ENCODE measurements around the gene CLK2. TPM values are rescaled to one million over a fixed set of nuclear protein-coding genes. Genes with fewer than 3 reads are reported as not detected.

The CLK2 gene
- total and polyA plus RNA-seq, 10 donors, result 38.6 to 89.9 (median 74.6) TPM

DNA sequence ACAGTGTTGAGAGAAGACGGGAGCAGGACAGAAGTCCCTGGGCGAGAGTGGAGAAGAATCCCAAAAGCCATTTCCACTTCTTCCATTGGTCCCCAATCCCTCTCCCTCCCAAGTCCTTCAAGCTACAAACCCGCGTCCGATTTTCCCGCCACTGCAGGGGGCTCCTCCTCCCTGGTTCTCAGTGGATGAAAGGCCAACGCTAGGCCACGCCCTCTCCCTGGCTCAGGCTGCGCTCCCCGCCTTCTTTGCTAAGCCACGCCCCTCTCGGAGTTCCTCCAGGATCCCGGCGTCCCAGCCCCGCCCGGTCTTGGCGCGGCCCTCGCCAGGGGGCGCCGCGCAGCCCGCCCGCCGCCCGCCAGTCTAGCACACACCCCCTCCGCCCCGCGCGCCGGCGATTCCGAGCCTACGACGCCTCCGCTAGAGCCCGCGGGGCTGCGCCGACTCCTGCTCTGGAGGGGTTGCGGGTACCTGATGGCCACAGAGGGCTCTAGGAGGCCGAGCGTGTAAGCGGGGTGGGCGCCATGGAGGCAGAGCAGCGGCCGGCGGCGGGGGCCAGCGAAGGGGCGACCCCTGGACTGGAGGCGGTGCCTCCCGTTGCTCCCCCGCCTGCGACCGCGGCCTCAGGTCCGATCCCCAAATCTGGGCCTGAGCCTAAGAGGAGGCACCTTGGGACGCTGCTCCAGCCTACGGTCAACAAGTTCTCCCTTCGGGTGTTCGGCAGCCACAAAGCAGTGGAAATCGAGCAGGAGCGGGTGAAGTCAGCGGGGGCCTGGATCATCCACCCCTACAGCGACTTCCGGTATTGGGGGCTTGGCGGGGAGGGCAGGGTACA lies 4.0 kb upstream of the CLK2 start, which contains the start of gene HCN3:
Gene HCN3, plus strand, starts transcription at position 394 of the 832 bp plus-strand sequence. Its CDS starts 128 bp downstream, at position 522.
- DNase-seq, result peak; percentile 97
- intact Hi-C loops (cut with DNase I; ENCODE audit: low total_unique reads), result loop anchor here (10.0 kb wide), 1 partner anchor 48 kb away; the partner anchor contains the start of gene RUSC1
- Histone ChIP-seq H3K4me3 (peak within 1 kb of the TSS; percentile 49 to 86 (median 70)), H3K27me3 (replicated peaks in 1 of 7) (peaks cover 0 to 8% (median 0%) of the 10 kb centered on the region in 7 donors), H3K36me3 (no peaks in the 10 kb centered on the region), H3K4me1 (peaks cover 14 to 44% (median 37%) of the 10 kb centered on the region in 6 donors), H3K27ac (peak within 1 kb of the TSS in 6 of 8 donors; percentile 1 to 73 (median 53)), H3K9me3 (no peaks in the 10 kb centered on the region)
- TF ChIP-seq, protein P1, sequence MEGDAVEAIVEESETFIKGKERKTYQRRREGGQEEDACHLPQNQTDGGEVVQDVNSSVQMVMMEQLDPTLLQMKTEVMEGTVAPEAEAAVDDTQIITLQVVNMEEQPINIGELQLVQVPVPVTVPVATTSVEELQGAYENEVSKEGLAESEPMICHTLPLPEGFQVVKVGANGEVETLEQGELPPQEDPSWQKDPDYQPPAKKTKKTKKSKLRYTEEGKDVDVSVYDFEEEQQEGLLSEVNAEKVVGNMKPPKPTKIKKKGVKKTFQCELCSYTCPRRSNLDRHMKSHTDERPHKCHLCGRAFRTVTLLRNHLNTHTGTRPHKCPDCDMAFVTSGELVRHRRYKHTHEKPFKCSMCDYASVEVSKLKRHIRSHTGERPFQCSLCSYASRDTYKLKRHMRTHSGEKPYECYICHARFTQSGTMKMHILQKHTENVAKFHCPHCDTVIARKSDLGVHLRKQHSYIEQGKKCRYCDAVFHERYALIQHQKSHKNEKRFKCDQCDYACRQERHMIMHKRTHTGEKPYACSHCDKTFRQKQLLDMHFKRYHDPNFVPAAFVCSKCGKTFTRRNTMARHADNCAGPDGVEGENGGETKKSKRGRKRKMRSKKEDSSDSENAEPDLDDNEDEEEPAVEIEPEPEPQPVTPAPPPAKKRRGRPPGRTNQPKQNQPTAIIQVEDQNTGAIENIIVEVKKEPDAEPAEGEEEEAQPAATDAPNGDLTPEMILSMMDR (IDR thresholded peaks at IDR 0.05 in 8 of 11, conservative IDR thresholded peaks at IDR 0.05 in 3 of 11), result peak in 10 of 11 experiments; percentile 7 to 95 (median 86)
- no peak for TF ChIP-seq POLR2A (IDR thresholded peaks at IDR 0.05)
- peak; percentile 53 to 74 (median 73) for TF ChIP-seq POLR2AphosphoS5 (IDR thresholded peaks at IDR 0.05)
- WGBS, 5 donors, result 1 to 2% (median 2%) methylated on average over 31 to 68 of the region's 68 CpGs

DNA sequence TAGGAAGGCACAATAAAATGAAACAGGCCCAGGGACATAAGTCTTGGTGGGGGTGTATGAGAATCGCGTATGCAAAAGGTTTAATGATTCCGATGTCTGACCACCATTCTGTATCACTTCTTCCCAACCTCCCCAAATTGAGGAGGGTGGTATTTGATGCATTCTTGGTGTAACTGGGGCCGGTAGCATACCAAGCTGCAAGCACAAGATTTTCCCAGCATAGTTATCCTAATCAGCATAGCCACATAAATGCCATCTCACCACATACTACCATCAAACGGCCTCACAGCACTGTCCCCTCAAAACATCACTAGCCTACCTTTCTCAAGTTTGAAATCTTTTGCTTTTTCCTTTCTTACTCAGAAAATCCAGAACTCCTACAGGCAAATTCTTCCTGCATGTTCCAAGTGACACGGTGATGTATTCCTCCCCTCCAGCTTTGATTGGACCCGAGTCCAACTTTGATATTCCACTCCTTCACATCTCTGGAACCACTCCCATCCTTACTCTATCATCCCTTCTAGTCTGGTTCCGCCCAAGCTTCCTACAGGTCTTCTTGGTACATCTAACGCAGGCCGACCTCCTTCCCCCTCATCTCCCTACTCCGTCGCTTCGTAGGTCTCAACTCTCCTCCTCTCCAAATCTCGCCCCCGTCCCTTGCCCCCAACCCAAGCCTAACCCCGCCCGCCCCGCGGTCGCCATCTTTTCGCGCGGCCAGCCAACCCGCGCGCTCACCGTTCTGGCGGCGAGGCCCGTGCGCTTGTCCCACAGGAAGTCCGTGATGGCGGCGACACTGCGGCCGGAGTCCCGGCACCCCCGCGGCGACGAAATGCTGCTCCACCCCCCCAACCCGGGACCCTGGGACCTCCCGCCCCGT lies 600 bp downstream of the CLK2 start:
- Histone ChIP-seq H3K9me3 (no peaks in the 10 kb centered on the region), H3K27me3 (replicated peaks in 1 of 7) (peaks cover 0 to 4% (median 0%) of the 10 kb centered on the region in 7 donors), H3K27ac (peak overlapping the region; percentile 89 to 98 (median 96)), H3K36me3 (peaks cover 10 to 44% (median 36%) of the 10 kb centered on the region in 6 donors), H3K4me1 (peaks cover 17 to 52% (median 45%) of the 10 kb centered on the region in 6 donors), H3K4me3 (peak overlapping the region; percentile 62 to 81 (median 68))
- intact Hi-C loops (cut with DNase I; ENCODE audit: low total_unique reads), result loop anchor here (10.0 kb wide), 1 partner anchor 52 kb away; the partner anchor contains the start of gene RUSC1
- TF ChIP-seq POLR2AphosphoS5 (IDR thresholded peaks at IDR 0.05) (no peak), POLR2A (IDR thresholded peaks at IDR 0.05) (no peak)
- TF ChIP-seq, protein P1 (IDR thresholded peaks at IDR 0.05 in 8 of 11, conservative IDR thresholded peaks at IDR 0.05 in 3 of 11), result no peak
- DNase-seq, result no peak
- WGBS, 5 donors, result 5 to 8% (median 6%) methylated on average over 27 to 44 of the region's 44 CpGs

DNA sequence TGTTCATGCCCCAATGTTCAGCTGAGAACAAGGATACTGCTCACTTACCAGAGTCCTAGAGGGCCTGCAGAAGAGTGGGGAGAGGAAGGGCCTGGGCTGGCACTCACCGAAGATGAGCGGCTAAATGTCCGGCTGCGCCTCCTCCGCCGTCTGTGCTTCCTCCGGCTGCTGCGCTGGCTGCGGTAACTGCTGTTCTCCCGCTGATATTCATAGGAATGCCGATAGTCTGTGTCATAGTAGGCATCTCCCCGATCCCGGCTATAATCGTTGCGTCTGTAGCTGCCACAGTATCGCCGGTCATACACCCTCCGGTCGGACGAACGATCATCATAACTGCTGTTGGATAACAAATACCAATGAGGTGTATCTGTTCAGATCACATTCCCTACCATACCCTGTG lies 3.9 kb downstream of the CLK2 start:
- 93 to 98% (median 95%) methylated on average over 21 of the region's 21 CpGs for WGBS, 5 donors
- Histone ChIP-seq H3K36me3 (peaks cover 15 to 77% (median 68%) of the 10 kb centered on the region in 6 donors), H3K27me3 (replicated peaks in 1 of 7) (no peaks in the 10 kb centered on the region), H3K4me1 (peaks cover 11 to 37% (median 31%) of the 10 kb centered on the region in 6 donors), H3K9me3 (no peaks in the 10 kb centered on the region), H3K4me3 (no peak overlapping the region), H3K27ac (no peak overlapping the region)
- peak; percentile 55 for DNase-seq
- TF ChIP-seq POLR2AphosphoS5 (IDR thresholded peaks at IDR 0.05), result peak in 1 of 3 donors; percentile 20
- TF ChIP-seq, protein P1 (IDR thresholded peaks at IDR 0.05 in 8 of 11, conservative IDR thresholded peaks at IDR 0.05 in 3 of 11), result no peak
- intact Hi-C loops (cut with DNase I; ENCODE audit: low total_unique reads), result no loop called here
